H9 (cell line): ENCODE measurements around the gene ATP8A2. TPM values are rescaled to one million over a fixed set of nuclear protein-coding genes. Genes with fewer than 3 reads are reported as not detected.

Experiments used
- DNase-seq: peaks from one replicate; pipeline ENCODE4 v3.0.0-alpha.2; 2017
- H2AFZ ChIP-seq: one replicate; pipeline ENCODE4 v1.6.1; 2013; ENCODE audit warnings: mild to moderate bottlenecking, low read length, control low read depth, moderate library complexity
- H2AK5ac ChIP-seq: 2 replicates; pipeline ENCODE4 v1.6.1; 2013; ENCODE audit warnings: low read length, control low read depth, mixed read lengths; ENCODE audit not compliant: insufficient read length
- H2BK120ac ChIP-seq: one replicate; pipeline ENCODE4 v1.6.1; 2013; ENCODE audit warnings: low read depth, mild to moderate bottlenecking, low read length, control low read depth, inconsistent platforms; ENCODE audit not compliant: poor library complexity, severe bottlenecking
- H2BK12ac ChIP-seq: 2 replicates; pipeline ENCODE4 v1.6.1; 2013; ENCODE audit warnings: low read length, control low read depth, mixed read lengths, low read depth; ENCODE audit not compliant: insufficient read length
- H2BK15ac ChIP-seq: 2 replicates; pipeline ENCODE4 v1.6.1; 2013; ENCODE audit warnings: low read depth, low read length, control low read depth
- H2BK20ac ChIP-seq: one replicate; pipeline ENCODE4 v1.6.1; 2013; ENCODE audit warnings: low read depth, mild to moderate bottlenecking, low read length, control low read depth, inconsistent platforms; ENCODE audit not compliant: poor library complexity, severe bottlenecking
- H2BK5ac ChIP-seq: 2 replicates; pipeline ENCODE4 v1.6.1; 2013; ENCODE audit warnings: low read length, control low read depth, mixed read lengths; ENCODE audit not compliant: insufficient read length
- H3K14ac ChIP-seq: 2 replicates; pipeline ENCODE4 v1.6.1; 2013; ENCODE audit warnings: low read length, control low read depth; ENCODE audit not compliant: insufficient read depth
- H3K18ac ChIP-seq: 2 replicates; pipeline ENCODE4 v1.6.1; 2013; ENCODE audit warnings: low read depth, mild to moderate bottlenecking, mixed read lengths, low read length, control low read depth; ENCODE audit not compliant: insufficient read length
- H3K23ac ChIP-seq: 2 replicates; pipeline ENCODE4 v1.6.1; 2013; ENCODE audit warnings: low read length, control low read depth, mixed read lengths, low read depth; ENCODE audit not compliant: insufficient read length
- H3K23me2 ChIP-seq: 2 replicates; pipeline ENCODE4 v1.6.1; 2013; ENCODE audit warnings: low read depth, mild to moderate bottlenecking, mixed read lengths, low read length, control low read depth; ENCODE audit not compliant: insufficient read length, poor library complexity, severe bottlenecking
- H3K27ac ChIP-seq: 2 replicates; pipeline ENCODE4 v1.5.1; 2013; ENCODE audit warnings: low read length, control low read depth, mixed read lengths, low read depth; ENCODE audit not compliant: insufficient read length
- H3K27me3 ChIP-seq: 2 replicates; pipeline ENCODE4 v1.6.1; 2013; ENCODE audit warnings: low read length, control low read depth, inconsistent platforms; ENCODE audit not compliant: insufficient read depth
- H3K4ac ChIP-seq: 2 replicates; pipeline ENCODE4 v1.6.1; 2013; ENCODE audit warnings: low read depth, mild to moderate bottlenecking, control low read depth, inconsistent platforms, low read length, moderate library complexity
- H3K4me1 ChIP-seq: 2 replicates; pipeline ENCODE4 v1.6.1; 2013; ENCODE audit warnings: low read length, control low read depth, inconsistent platforms; ENCODE audit not compliant: insufficient read depth
- H3K4me2 ChIP-seq: 2 replicates; pipeline ENCODE4 v1.6.1; 2013; ENCODE audit warnings: low read length, control low read depth, mixed read lengths; ENCODE audit not compliant: insufficient read length, insufficient read depth
- H3K56ac ChIP-seq: 2 replicates; pipeline ENCODE4 v1.6.1; 2013; ENCODE audit warnings: low read depth, mild to moderate bottlenecking, mixed read lengths, low read length, control low read depth; ENCODE audit not compliant: insufficient read length
- H3K79me1 ChIP-seq: 2 replicates; pipeline ENCODE4 v1.6.1; 2013; ENCODE audit warnings: low read depth, mild to moderate bottlenecking, moderate library complexity, low read length, control low read depth, inconsistent platforms; ENCODE audit not compliant: insufficient read depth, poor library complexity, severe bottlenecking
- H3K79me2 ChIP-seq: 2 replicates; pipeline ENCODE4 v1.6.1; 2013; ENCODE audit warnings: low read length, control low read depth, inconsistent platforms; ENCODE audit not compliant: insufficient read depth
- H3K9ac ChIP-seq: 2 replicates; pipeline ENCODE4 v1.6.1; 2013; ENCODE audit warnings: low read length, control low read depth, mixed read lengths; ENCODE audit not compliant: insufficient read length; ENCODE audit errors: extremely low read depth
- H3K9me3 ChIP-seq: one replicate; pipeline ENCODE4 v1.6.1; 2013; ENCODE audit warnings: low read depth, low read length, inconsistent platforms; ENCODE audit not compliant: control insufficient read depth
- H3T11ph ChIP-seq: one replicate; pipeline ENCODE4 v1.6.1; 2013; ENCODE audit warnings: mild to moderate bottlenecking, low read length, control low read depth, inconsistent platforms
- H4K20me1 ChIP-seq: one replicate; pipeline ENCODE4 v1.6.1; 2013; ENCODE audit not compliant: control insufficient read depth, insufficient read length, insufficient read depth
- H4K5ac ChIP-seq: 2 replicates; pipeline ENCODE4 v1.6.1; 2013; ENCODE audit warnings: low read depth, mild to moderate bottlenecking, mixed read lengths, low read length, control low read depth; ENCODE audit not compliant: insufficient read length
- H4K8ac ChIP-seq: replicated peaks from 2 replicates; pipeline ENCODE4 v1.6.1; 2013; ENCODE audit warnings: low read length, control low read depth, mixed read lengths, low read depth; ENCODE audit not compliant: insufficient read length
- H4K91ac ChIP-seq: 2 replicates; pipeline ENCODE4 v1.6.1; 2013; ENCODE audit warnings: low read depth, mild to moderate bottlenecking, moderate library complexity, mixed read lengths, low read length, control low read depth; ENCODE audit not compliant: insufficient read length
- H3K27ac Mint-ChIP-seq, 3 experiments: 2 replicates in 2 of 3; 3 replicates in 1 of 3; pipeline ENCODE4 v1.8.0; 2020 to 2021; ENCODE audit warnings: mixed read lengths in 3 of 3, mild to moderate bottlenecking in 1 of 3, moderate library complexity in 1 of 3
- H3K27me3 Mint-ChIP-seq: 2 replicates; pipeline ENCODE4 v1.8.0; 2021; ENCODE audit warnings: low read depth, mild to moderate bottlenecking, moderate library complexity, mixed read lengths
- H3K36me3 Mint-ChIP-seq, 3 experiments: 2 replicates in 2 of 3; 3 replicates in 1 of 3; pipeline ENCODE4 v1.8.0; 2020 to 2021; ENCODE audit warnings: low read depth in 3 of 3, mixed read lengths in 3 of 3; ENCODE audit not compliant: insufficient read depth in 1 of 3
- H3K4me1 Mint-ChIP-seq, 2 experiments: 2 replicates each; pipeline ENCODE4 v1.8.0; 2020; ENCODE audit warnings: mixed read lengths in 2 of 2
- H3K4me3 Mint-ChIP-seq, 2 experiments: 2 replicates in 1 of 2; 3 replicates in 1 of 2; pipeline ENCODE4 v1.8.0; 2020 to 2021; ENCODE audit warnings: mild to moderate bottlenecking in 2 of 2, mixed read lengths in 2 of 2, moderate library complexity in 1 of 2
- H3K9me3 Mint-ChIP-seq, 2 experiments: 2 replicates in 1 of 2; 3 replicates in 1 of 2; pipeline ENCODE4 v1.8.0; 2020; ENCODE audit warnings: mild to moderate bottlenecking in 2 of 2, mixed read lengths in 2 of 2, moderate library complexity in 1 of 2
- CTCF ChIP-seq: fragments of 200-600 bp; sonication (generic); conservative IDR thresholded peaks from 3 replicates; pipeline ENCODE4 v1.8.0; 2021; ENCODE audit warnings: antibody characterized with exemption, mild to moderate bottlenecking
- WGBS: extraction: QIAGEN DNeasy Blood & Tissue Kit; methylation state at CpG from one replicate; pipeline ENCODE4 v1.1.7; 2013; ENCODE audit warnings: missing lambda C conversion rate, low lambda C conversion rate, mixed read lengths; ENCODE audit not compliant: insufficient read length; ENCODE audit errors: extremely low coverage; 5-methylcytosine and 5-hydroxymethylcytosine counted together
- total RNA-seq: library from RNA; stranded (reverse); gene quantifications from 2 replicates; pipeline ENCODE4 v1.2.1, GENCODE V29; 2021

The ATP8A2 gene
- total RNA-seq, 1 experiment from 2014 or later, result 18.2 TPM

GRCh38 chr13:25771202-25771601 lies 399.4 kb downstream of the ATP8A2 start:
- no peak overlapping the region for H4K91ac ChIP-seq
- H3K27ac ChIP-seq, result no peak overlapping the region
- no peak for TF ChIP-seq CTCF
- no peak overlapping the region for H3K23ac ChIP-seq
- H2AK5ac ChIP-seq, result no peak overlapping the region
- no peaks in the 10 kb centered on the region for H3K79me2 ChIP-seq
- no peak overlapping the region for H3K56ac ChIP-seq
- H2BK20ac ChIP-seq, result no peak overlapping the region
- peaks cover 0 to 5% of the 10 kb centered on the region in 2 experiments; a peak in 3 of 5 replicates for H3K9me3 Mint-ChIP-seq
- no peak overlapping the region for H2BK120ac ChIP-seq
- no peak overlapping the region for H3T11ph ChIP-seq
- no peak overlapping the region for H3K9ac ChIP-seq
- no peak overlapping the region for H2BK15ac ChIP-seq
- no peak overlapping the region for H3K14ac ChIP-seq
- H3K27me3 Mint-ChIP-seq, result 0 out of 2 replicates have a peak, but pooled peaks cover 2% of the 10 kb centered on the region
- no peak overlapping the region for H4K5ac ChIP-seq
- WGBS, result no CpG with 5 or more reads among the region's 5 CpGs
- H3K36me3 Mint-ChIP-seq, result peaks cover 0 to 8% (median 3%) of the 10 kb centered on the region in 3 experiments; a peak in 5 of 7 replicates
- no peak overlapping the region for H2BK12ac ChIP-seq
- peaks cover 29 to 30% of the 10 kb centered on the region in 2 experiments for H3K4me1 Mint-ChIP-seq
- no peak overlapping the region for H3K18ac ChIP-seq
- no peak overlapping the region for H4K8ac ChIP-seq
- H3K4ac ChIP-seq, result no peak overlapping the region
- no peak overlapping the region for H3K4me3 Mint-ChIP-seq
- peak overlapping the region in 1 of 3 experiments; percentile 35; a peak in 2 of 7 replicates for H3K27ac Mint-ChIP-seq
- H2AFZ ChIP-seq, result no peak overlapping the region
- H3K27me3 ChIP-seq, result no peaks in the 10 kb centered on the region
- no peak overlapping the region for H3K4me2 ChIP-seq
- no peaks in the 10 kb centered on the region for H3K23me2 ChIP-seq
- no peak for DNase-seq
- no peak overlapping the region for H2BK5ac ChIP-seq
- H3K4me1 ChIP-seq, result peaks cover 8% of the 10 kb centered on the region; the same call in 1 of the 2 replicates
- no peaks in the 10 kb centered on the region for H3K9me3 ChIP-seq
- no peaks in the 10 kb centered on the region for H3K79me1 ChIP-seq
- no peaks in the 10 kb centered on the region for H4K20me1 ChIP-seq
